Measurements from ENCODE around the gene PCSK1.

PCSK1 gene

GRCh38 chr5:96433066-96433447 is at the start of gene PCSK1:
Gene PCSK1, minus strand, starts transcription at chr5:96433248. Its CDS starts 206 bp downstream, at chr5:96433042.
- DNase-seq: no peak

- no peak for DNase-seq
Observed at GRCh38 chr5:96481867-96482266, 48.8 kb upstream of the PCSK1 start.

- no peak for DNase-seq
Observed at GRCh38 chr5:96481009-96481786, 48.1 kb upstream of the PCSK1 start.

- no peak for DNase-seq
Observed at GRCh38 chr5:96478983-96479382, 45.9 kb upstream of the PCSK1 start.

GRCh38 chr5:96476654-96477053 is 43.6 kb upstream of the PCSK1 start:
- DNase-seq: no peak

GRCh38 chr5:96474073-96474472 is 41.0 kb upstream of the PCSK1 start:
- no peak for DNase-seq

GRCh38 chr5:96473155-96473554 is 40.1 kb upstream of the PCSK1 start:
- DNase-seq: no peak

- no peak for DNase-seq
Observed at GRCh38 chr5:96470785-96471184, 37.7 kb upstream of the PCSK1 start.

GRCh38 chr5:96468956-96469355 is 35.9 kb upstream of the PCSK1 start:
- no peak for DNase-seq

- DNase-seq: no peak
Observed at GRCh38 chr5:96463091-96463490, 30.0 kb upstream of the PCSK1 start.

- no peak for DNase-seq
Observed at GRCh38 chr5:96459313-96460121, 26.5 kb upstream of the PCSK1 start.

- no peak for DNase-seq
Observed at GRCh38 chr5:96458176-96458575, 25.1 kb upstream of the PCSK1 start.

GRCh38 chr5:96455789-96456188 is 22.7 kb upstream of the PCSK1 start:
- no peak for DNase-seq

GRCh38 chr5:96453394-96453793 is 20.3 kb upstream of the PCSK1 start:
- DNase-seq: no peak

GRCh38 chr5:96447949-96448348 is 14.9 kb upstream of the PCSK1 start:
- DNase-seq: no peak

- no peak for DNase-seq
Observed at GRCh38 chr5:96440185-96440538, 7.1 kb upstream of the PCSK1 start.

GRCh38 chr5:96439477-96440184 is 6.6 kb upstream of the PCSK1 start:
- DNase-seq: no peak

GRCh38 chr5:96434201-96434645 is 1.2 kb upstream of the PCSK1 start:
- DNase-seq: no peak

- DNase-seq: no peak
Observed at GRCh38 chr5:96432216-96433065, 607 bp downstream of the PCSK1 start.

GRCh38 chr5:96431376-96432187 is 1.5 kb downstream of the PCSK1 start:
- DNase-seq: no peak

- DNase-seq: no peak
Observed at GRCh38 chr5:96427824-96428223, 5.2 kb downstream of the PCSK1 start.

- DNase-seq: no peak
Observed at GRCh38 chr5:96426831-96427230, 6.2 kb downstream of the PCSK1 start.

Measured in activated CD4-positive, alpha-beta T cell treated with anti-CD3 and anti-CD28 coated beads for 1 hour (primary cell).